HepG2 (cell line): ENCODE measurements around the gene GHRL. TPM values are rescaled to one million over a fixed set of nuclear protein-coding genes. Genes with fewer than 3 reads are reported as not detected.
A peak's percentile ranks its signal among the peaks of the same experiment; 100 is the strongest.

ENCODE experiments used
- AGO2 ChIP-seq: fragments of 200-400 bp; formaldehyde crosslinking; optimal IDR thresholded peaks from 2 replicates; pipeline ENCODE3; 2017; ENCODE audit warnings: mild to moderate bottlenecking, low read depth, low read length, moderate library complexity
- EHMT2 ChIP-seq: fragments of 200-600 bp; sonication (generic); IDR thresholded peaks from 2 replicates; pipeline ENCODE4 v1.7.0; 2017; ENCODE audit warnings: antibody characterized with exemption, low read depth, low read length, borderline replicate concordance
- GATA4 ChIP-seq: sonication (generic); IDR thresholded peaks from 2 replicates; pipeline ENCODE4 v1.6.1; 2016; ENCODE audit warnings: antibody characterized with exemption, low read depth, borderline replicate concordance
- GFI1 ChIP-seq: sonication (generic); formaldehyde crosslinking; IDR thresholded peaks from 2 replicates; pipeline ENCODE4 v1.5.0; 2020; ENCODE audit warnings: missing genetic modification reagents, mild to moderate bottlenecking, borderline replicate concordance
- HNRNPL ChIP-seq: fragments of 200-400 bp; formaldehyde crosslinking; IDR thresholded peaks from 2 replicates; pipeline ENCODE4 v1.6.1; 2017; ENCODE audit warnings: mild to moderate bottlenecking, low read depth, low read length
- LCORL ChIP-seq, 2 experiments: fragments of 450-650 bp in 1 of 2; sonication (generic) in 1 of 2; formaldehyde crosslinking in 1 of 2; IDR thresholded peaks; 2 replicates each; pipeline versions ENCODE4 v1.5.0 to v1.6.1; 2017 to 2020; ENCODE audit warnings: antibody characterized with exemption in 1 of 2, missing genetic modification reagents in 1 of 2
- NR2F6 ChIP-seq, 2 experiments: IDR thresholded peaks; 2 replicates each; pipeline ENCODE4 v1.6.1; 2016; ENCODE audit warnings: antibody characterized with exemption in 1 of 2, mild to moderate bottlenecking in 1 of 2
- PHF5A ChIP-seq: IDR thresholded peaks from one replicate; pipeline ENCODE4 v1.6.1; 2018; ENCODE audit warnings: low read depth, missing genetic modification reagents; ENCODE audit not compliant: unreplicated experiment
- PITX1 ChIP-seq: sonication (generic); formaldehyde crosslinking; IDR thresholded peaks from 2 replicates; pipeline ENCODE4 v1.5.1; 2020; ENCODE audit warnings: mild to moderate bottlenecking, missing genetic modification reagents
- SALL1 ChIP-seq: sonication (generic); formaldehyde crosslinking; IDR thresholded peaks from 2 replicates; pipeline ENCODE4 v1.8.0; 2022; ENCODE audit warnings: mild to moderate bottlenecking, missing genetic modification reagents
- ZNF484 ChIP-seq: sonication (generic); formaldehyde crosslinking; IDR thresholded peaks from 2 replicates; pipeline ENCODE4 v1.5.1; 2020; ENCODE audit warnings: mild to moderate bottlenecking, low read depth, missing genetic modification reagents, borderline replicate concordance
- polyA plus RNA-seq, 8 experiments: library from polyadenylated mRNA; depleted of rRNA in 3 of 8; stranded (reverse) in 7 of 8; unstranded in 1 of 8; fragments of >200 nt; fragmentation: Illumina TruSeq in 4 of 8; extraction: Trizol in 4 of 8; gene quantifications; 2 replicates each; pipeline versions ENCODE4 v1.2.1 to v1.2.3, GENCODE V29; 2011 to 2016; ENCODE audit warnings: low read depth in 4 of 8, missing spikeins in 1 of 8, mixed read lengths in 1 of 8; ENCODE audit not compliant: insufficient read depth in 1 of 8
- total RNA-seq, 5 experiments: library from RNA; depleted of rRNA; stranded (reverse); fragments of >200 nt; fragmentation: Illumina TruSeq; extraction: Trizol; gene quantifications; 2 replicates each; pipeline ENCODE4 v1.2.3, GENCODE V29; 2016; ENCODE audit warnings: low read depth in 1 of 5
- TF ChIP-seq, protein P1 (sequence below): sonication (generic); formaldehyde crosslinking; IDR thresholded peaks from 2 replicates; pipeline ENCODE4 v1.8.1; 2023; ENCODE audit warnings: missing genetic modification reagents, inconsistent platforms, borderline replicate concordance
- TF ChIP-seq, protein P2 (sequence below): IDR thresholded peaks from 2 replicates; pipeline ENCODE4 v1.6.1; 2016; ENCODE audit warnings: low read depth, missing genetic modification reagents, missing compliant biosample characterization
- TF ChIP-seq, protein P3 (sequence below): sonication (generic); formaldehyde crosslinking; IDR thresholded peaks from 2 replicates; pipeline ENCODE4 v1.4.0; 2020; ENCODE audit warnings: low read depth, missing genetic modification reagents

The GHRL gene
- total and polyA plus RNA-seq, 2 of the 13 experiments (the other 11 are each of a cell fraction or from before 2014, with no cell fraction given): 0.09 TPM; not detected in 1

DNA sequence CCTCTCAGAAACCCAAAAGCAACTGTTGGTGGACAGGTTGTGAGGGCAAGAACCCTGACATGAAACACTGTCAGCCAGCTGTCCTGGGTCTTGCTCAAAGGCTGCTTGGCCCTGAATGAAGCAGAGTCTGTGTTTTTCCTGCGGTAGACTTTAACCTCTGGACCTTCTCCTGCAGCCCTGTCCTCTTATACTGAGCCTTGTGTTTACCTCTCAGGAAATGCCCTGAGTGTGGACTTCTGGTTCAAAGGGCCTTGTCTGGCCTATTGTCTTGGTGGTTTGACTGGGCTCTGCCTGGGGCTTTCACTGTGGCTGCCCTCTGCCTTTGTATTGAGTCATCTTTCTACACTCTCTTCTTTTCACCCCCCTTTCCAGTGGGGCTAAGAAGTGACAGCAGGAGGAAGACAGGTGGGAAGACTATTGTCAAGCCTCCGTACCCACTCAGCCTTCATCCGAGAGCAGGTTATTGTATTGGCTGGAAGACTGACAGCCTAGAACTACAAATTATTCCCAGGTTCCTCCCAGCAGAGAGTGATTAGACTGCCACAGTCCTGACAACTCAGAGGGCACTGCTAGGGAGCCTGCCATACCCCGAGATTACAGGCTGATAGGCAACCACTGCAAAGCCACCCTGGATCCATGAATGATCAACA is 24.7 kb upstream of the GHRL start (continued):
- TF ChIP-seq ZNF484 (CRISPR knock-in tag): no peak
- TF ChIP-seq NR2F6 (IDR thresholded peaks at IDR 0.05): peak; percentile 67
- TF ChIP-seq NR2F6 (CRISPR knock-in tag; IDR thresholded peaks at IDR 0.05): peak; percentile 70
- TF ChIP-seq, protein P1, sequence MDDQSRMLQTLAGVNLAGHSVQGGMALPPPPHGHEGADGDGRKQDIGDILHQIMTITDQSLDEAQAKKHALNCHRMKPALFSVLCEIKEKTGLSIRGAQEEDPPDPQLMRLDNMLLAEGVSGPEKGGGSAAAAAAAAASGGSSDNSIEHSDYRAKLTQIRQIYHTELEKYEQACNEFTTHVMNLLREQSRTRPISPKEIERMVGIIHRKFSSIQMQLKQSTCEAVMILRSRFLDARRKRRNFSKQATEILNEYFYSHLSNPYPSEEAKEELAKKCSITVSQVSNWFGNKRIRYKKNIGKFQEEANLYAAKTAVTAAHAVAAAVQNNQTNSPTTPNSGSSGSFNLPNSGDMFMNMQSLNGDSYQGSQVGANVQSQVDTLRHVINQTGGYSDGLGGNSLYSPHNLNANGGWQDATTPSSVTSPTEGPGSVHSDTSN (CRISPR knock-in tag): no peak
- no peak for TF ChIP-seq LCORL (IDR thresholded peaks at IDR 0.05)
- peak; percentile 50; the same call in 1 of the 2 replicates for TF ChIP-seq LCORL (CRISPR knock-in tag; IDR thresholded peaks at IDR 0.05)
- TF ChIP-seq PITX1: peak; percentile 69; the same call in 1 of the 2 replicates
- TF ChIP-seq EHMT2: no peak
- TF ChIP-seq GFI1: peak; percentile 63; the same call in 1 of the 2 replicates
- TF ChIP-seq, protein P2, sequence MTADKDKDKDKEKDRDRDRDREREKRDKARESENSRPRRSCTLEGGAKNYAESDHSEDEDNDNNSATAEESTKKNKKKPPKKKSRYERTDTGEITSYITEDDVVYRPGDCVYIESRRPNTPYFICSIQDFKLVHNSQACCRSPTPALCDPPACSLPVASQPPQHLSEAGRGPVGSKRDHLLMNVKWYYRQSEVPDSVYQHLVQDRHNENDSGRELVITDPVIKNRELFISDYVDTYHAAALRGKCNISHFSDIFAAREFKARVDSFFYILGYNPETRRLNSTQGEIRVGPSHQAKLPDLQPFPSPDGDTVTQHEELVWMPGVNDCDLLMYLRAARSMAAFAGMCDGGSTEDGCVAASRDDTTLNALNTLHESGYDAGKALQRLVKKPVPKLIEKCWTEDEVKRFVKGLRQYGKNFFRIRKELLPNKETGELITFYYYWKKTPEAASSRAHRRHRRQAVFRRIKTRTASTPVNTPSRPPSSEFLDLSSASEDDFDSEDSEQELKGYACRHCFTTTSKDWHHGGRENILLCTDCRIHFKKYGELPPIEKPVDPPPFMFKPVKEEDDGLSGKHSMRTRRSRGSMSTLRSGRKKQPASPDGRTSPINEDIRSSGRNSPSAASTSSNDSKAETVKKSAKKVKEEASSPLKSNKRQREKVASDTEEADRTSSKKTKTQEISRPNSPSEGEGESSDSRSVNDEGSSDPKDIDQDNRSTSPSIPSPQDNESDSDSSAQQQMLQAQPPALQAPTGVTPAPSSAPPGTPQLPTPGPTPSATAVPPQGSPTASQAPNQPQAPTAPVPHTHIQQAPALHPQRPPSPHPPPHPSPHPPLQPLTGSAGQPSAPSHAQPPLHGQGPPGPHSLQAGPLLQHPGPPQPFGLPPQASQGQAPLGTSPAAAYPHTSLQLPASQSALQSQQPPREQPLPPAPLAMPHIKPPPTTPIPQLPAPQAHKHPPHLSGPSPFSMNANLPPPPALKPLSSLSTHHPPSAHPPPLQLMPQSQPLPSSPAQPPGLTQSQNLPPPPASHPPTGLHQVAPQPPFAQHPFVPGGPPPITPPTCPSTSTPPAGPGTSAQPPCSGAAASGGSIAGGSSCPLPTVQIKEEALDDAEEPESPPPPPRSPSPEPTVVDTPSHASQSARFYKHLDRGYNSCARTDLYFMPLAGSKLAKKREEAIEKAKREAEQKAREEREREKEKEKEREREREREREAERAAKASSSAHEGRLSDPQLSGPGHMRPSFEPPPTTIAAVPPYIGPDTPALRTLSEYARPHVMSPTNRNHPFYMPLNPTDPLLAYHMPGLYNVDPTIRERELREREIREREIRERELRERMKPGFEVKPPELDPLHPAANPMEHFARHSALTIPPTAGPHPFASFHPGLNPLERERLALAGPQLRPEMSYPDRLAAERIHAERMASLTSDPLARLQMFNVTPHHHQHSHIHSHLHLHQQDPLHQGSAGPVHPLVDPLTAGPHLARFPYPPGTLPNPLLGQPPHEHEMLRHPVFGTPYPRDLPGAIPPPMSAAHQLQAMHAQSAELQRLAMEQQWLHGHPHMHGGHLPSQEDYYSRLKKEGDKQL (CRISPR knock-in tag): no peak
- TF ChIP-seq AGO2: no peak
- no peak for TF ChIP-seq PHF5A (CRISPR knock-in tag)
- peak; percentile 88 for TF ChIP-seq SALL1 (CRISPR knock-in tag)
- TF ChIP-seq HNRNPL: no peak
- no peak for TF ChIP-seq GATA4
- TF ChIP-seq, protein P3, sequence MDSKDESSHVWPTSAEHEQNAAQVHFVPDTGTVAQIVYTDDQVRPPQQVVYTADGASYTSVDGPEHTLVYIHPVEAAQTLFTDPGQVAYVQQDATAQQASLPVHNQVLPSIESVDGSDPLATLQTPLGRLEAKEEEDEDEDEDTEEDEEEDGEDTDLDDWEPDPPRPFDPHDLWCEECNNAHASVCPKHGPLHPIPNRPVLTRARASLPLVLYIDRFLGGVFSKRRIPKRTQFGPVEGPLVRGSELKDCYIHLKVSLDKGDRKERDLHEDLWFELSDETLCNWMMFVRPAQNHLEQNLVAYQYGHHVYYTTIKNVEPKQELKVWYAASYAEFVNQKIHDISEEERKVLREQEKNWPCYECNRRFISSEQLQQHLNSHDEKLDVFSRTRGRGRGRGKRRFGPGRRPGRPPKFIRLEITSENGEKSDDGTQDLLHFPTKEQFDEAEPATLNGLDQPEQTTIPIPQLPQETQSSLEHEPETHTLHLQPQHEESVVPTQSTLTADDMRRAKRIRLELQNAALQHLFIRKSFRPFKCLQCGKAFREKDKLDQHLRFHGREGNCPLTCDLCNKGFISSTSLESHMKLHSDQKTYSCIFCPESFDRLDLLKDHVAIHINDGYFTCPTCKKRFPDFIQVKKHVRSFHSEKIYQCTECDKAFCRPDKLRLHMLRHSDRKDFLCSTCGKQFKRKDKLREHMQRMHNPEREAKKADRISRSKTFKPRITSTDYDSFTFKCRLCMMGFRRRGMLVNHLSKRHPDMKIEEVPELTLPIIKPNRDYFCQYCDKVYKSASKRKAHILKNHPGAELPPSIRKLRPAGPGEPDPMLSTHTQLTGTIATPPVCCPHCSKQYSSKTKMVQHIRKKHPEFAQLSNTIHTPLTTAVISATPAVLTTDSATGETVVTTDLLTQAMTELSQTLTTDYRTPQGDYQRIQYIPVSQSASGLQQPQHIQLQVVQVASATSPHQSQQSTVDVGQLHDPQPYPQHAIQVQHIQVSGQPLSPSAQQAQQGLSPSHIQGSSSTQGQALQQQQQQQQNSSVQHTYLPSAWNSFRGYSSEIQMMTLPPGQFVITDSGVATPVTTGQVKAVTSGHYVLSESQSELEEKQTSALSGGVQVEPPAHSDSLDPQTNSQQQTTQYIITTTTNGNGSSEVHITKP (CRISPR knock-in tag): 0 out of 2 replicates have a peak, but pooled peaks have one; percentile 21
